Mesenchymal stem cell (in vitro differentiated cells and primary cell): ENCODE results near the gene NLK.

ENCODE experiments used
- DNase-seq: peaks from one replicate; pipeline ENCODE4 v3.0.0-alpha.2; 2013
- H2AFZ ChIP-seq: one replicate; pipeline ENCODE4 v1.6.1; 2013; ENCODE audit warnings: low read depth, mild to moderate bottlenecking, control low read depth, inconsistent platforms, low read length, moderate library complexity
- H2AK5ac ChIP-seq: 2 replicates; pipeline ENCODE4 v1.6.1; 2013; ENCODE audit warnings: low read length, moderate library complexity, mild to moderate bottlenecking, inconsistent platforms; ENCODE audit not compliant: severe bottlenecking
- H2BK120ac ChIP-seq: one replicate; pipeline ENCODE4 v1.6.1; 2013; ENCODE audit warnings: low read depth, mild to moderate bottlenecking, inconsistent platforms, low read length, moderate library complexity
- H2BK12ac ChIP-seq, 2 experiments: one replicate each; pipeline ENCODE4 v1.6.1; 2013; ENCODE audit warnings: inconsistent platforms in 2 of 2, low read length in 2 of 2, mild to moderate bottlenecking in 2 of 2, moderate library complexity in 2 of 2, control low read depth in 1 of 2
- H2BK15ac ChIP-seq: one replicate; pipeline ENCODE4 v1.6.1; 2013; ENCODE audit warnings: mild to moderate bottlenecking, low read depth, inconsistent platforms; ENCODE audit not compliant: poor library complexity, severe bottlenecking
- H2BK5ac ChIP-seq: 2 replicates; pipeline ENCODE4 v1.6.1; 2013; ENCODE audit warnings: low read depth, mild to moderate bottlenecking, low read length, control low read depth, inconsistent platforms; ENCODE audit not compliant: poor library complexity, severe bottlenecking
- H3K14ac ChIP-seq, 2 experiments: one replicate each; pipeline ENCODE4 v1.6.1; 2013; ENCODE audit warnings: inconsistent platforms in 2 of 2, low read length in 2 of 2, control low read depth in 1 of 2, mild to moderate bottlenecking in 1 of 2, moderate library complexity in 1 of 2
- H3K18ac ChIP-seq, 2 experiments: one replicate each; pipeline ENCODE4 v1.6.1; 2013; ENCODE audit warnings: inconsistent platforms in 2 of 2, low read length in 2 of 2, control low read depth in 1 of 2, low read depth in 1 of 2, mild to moderate bottlenecking in 1 of 2
- H3K23ac ChIP-seq, 2 experiments: one replicate each; pipeline ENCODE4 v1.6.1; 2013; ENCODE audit warnings: inconsistent platforms in 2 of 2, low read length in 2 of 2, mild to moderate bottlenecking in 2 of 2, moderate library complexity in 2 of 2, control low read depth in 1 of 2
- H3K27ac ChIP-seq: 2 replicates; pipeline ENCODE4 v1.5.1; 2013; ENCODE audit warnings: mild to moderate bottlenecking, moderate library complexity, low read length, control low read depth, inconsistent platforms; ENCODE audit not compliant: poor library complexity, severe bottlenecking
- H3K27me3 ChIP-seq, 2 experiments: 2 replicates each; pipeline versions ENCODE4 v1.6.1 to v1.7.0; 2013; ENCODE audit warnings: low read length in 2 of 2, mild to moderate bottlenecking in 2 of 2, moderate library complexity in 2 of 2, control low read depth in 1 of 2, inconsistent platforms in 1 of 2; ENCODE audit not compliant: control insufficient read depth in 1 of 2, insufficient read depth in 1 of 2
- H3K36me3 ChIP-seq, 2 experiments: 2 replicates each; pipeline versions ENCODE4 v1.6.1 to v1.7.0; 2013; ENCODE audit warnings: low read length in 2 of 2, control low read depth in 1 of 2, inconsistent platforms in 1 of 2, low read depth in 1 of 2, mild to moderate bottlenecking in 1 of 2; ENCODE audit not compliant: insufficient read depth in 2 of 2, control insufficient read depth in 1 of 2
- H3K4ac ChIP-seq, 2 experiments: one replicate each; pipeline ENCODE4 v1.6.1; 2013; ENCODE audit warnings: inconsistent platforms in 2 of 2, low read length in 2 of 2, mild to moderate bottlenecking in 2 of 2, moderate library complexity in 2 of 2, control low read depth in 1 of 2, low read depth in 1 of 2
- H3K4me1 ChIP-seq: 2 replicates; pipeline ENCODE4 v1.6.1; 2013; ENCODE audit warnings: low read depth, low read length, control low read depth; ENCODE audit not compliant: control insufficient read depth, insufficient read depth
- H3K4me2 ChIP-seq: 2 replicates; pipeline ENCODE4 v1.6.1; 2013; ENCODE audit warnings: low read length, mild to moderate bottlenecking, inconsistent platforms; ENCODE audit not compliant: poor library complexity, severe bottlenecking
- H3K4me3 ChIP-seq, 2 experiments: 2 replicates each; pipeline versions ENCODE4 v1.5.1 to v1.7.0; 2013; ENCODE audit warnings: low read length in 2 of 2, mild to moderate bottlenecking in 2 of 2, control low read depth in 1 of 2, low read depth in 1 of 2; ENCODE audit not compliant: insufficient read depth in 1 of 2
- H3K79me1 ChIP-seq: replicated peaks from 2 replicates; pipeline ENCODE4 v1.6.1; 2013; ENCODE audit warnings: mild to moderate bottlenecking, control low read depth, low read length, inconsistent platforms; ENCODE audit not compliant: poor library complexity, severe bottlenecking
- H3K9ac ChIP-seq: 2 replicates; pipeline ENCODE4 v1.7.0; 2013; ENCODE audit warnings: mild to moderate bottlenecking, low read length, moderate library complexity
- H3K9me3 ChIP-seq: 2 replicates; pipeline ENCODE4 v1.7.0; 2013; ENCODE audit warnings: mild to moderate bottlenecking, low read length; ENCODE audit not compliant: control insufficient read depth
- H4K8ac ChIP-seq: one replicate; pipeline ENCODE4 v1.6.1; 2013; ENCODE audit warnings: inconsistent platforms, mild to moderate bottlenecking, low read length, moderate library complexity
- H4K91ac ChIP-seq: one replicate; pipeline ENCODE4 v1.6.1; 2013; ENCODE audit warnings: mild to moderate bottlenecking, low read length, inconsistent platforms
- WGBS: methylation state at CpG from one replicate; pipeline ENCODE4 v1.1.7; 2013; ENCODE audit warnings: mixed read lengths; 5-methylcytosine and 5-hydroxymethylcytosine counted together

The NLK gene

GRCh38 chr17:28056276-28056620 lies 13.8 kb downstream of the NLK start:
- no peak overlapping the region for H2BK15ac ChIP-seq
- no peaks in the 10 kb centered on the region for H3K9me3 ChIP-seq
- no peak overlapping the region for H3K4me3 ChIP-seq

GRCh38 chr17:28057731-28058246 lies 15.3 kb downstream of the NLK start:
- no peak overlapping the region for H2BK120ac ChIP-seq
- no peak overlapping the region for H2AFZ ChIP-seq
- no peak overlapping the region for H3K18ac ChIP-seq
- no peak overlapping the region for H2BK5ac ChIP-seq
- no peak overlapping the region for H3K4ac ChIP-seq
- peaks cover 9% of the 10 kb centered on the region for H3K79me1 ChIP-seq
- H3K23ac ChIP-seq: no peak overlapping the region
- no peak overlapping the region for H3K14ac ChIP-seq
- H2AK5ac ChIP-seq: no peak overlapping the region
- no peak overlapping the region for H4K91ac ChIP-seq
- H3K9me3 ChIP-seq: no peaks in the 10 kb centered on the region
- WGBS: no CpG with 5 or more reads among the region's 1 CpG
- peaks cover 1% of the 10 kb centered on the region for H3K4me1 ChIP-seq
- no peaks in the 10 kb centered on the region for H3K36me3 ChIP-seq
- H3K27ac ChIP-seq: no peak overlapping the region
- H3K4me3 ChIP-seq: peak overlapping the region in 1 of 2 experiments; percentile 14
- no peak overlapping the region for H2BK12ac ChIP-seq
- peak overlapping the region; percentile 86 for H3K9ac ChIP-seq
- H3K4me2 ChIP-seq: no peak overlapping the region
- H2BK15ac ChIP-seq: no peak overlapping the region
- H3K27me3 ChIP-seq: no peaks in the 10 kb centered on the region
- DNase-seq: peak; percentile 81
- H4K8ac ChIP-seq: no peak overlapping the region

More at GRCh38 chr17:28056276-28056620, 13.8 kb downstream of the NLK start:
- no peak overlapping the region for H2AFZ ChIP-seq
- no peak overlapping the region for H3K9ac ChIP-seq
- no peak overlapping the region for H3K27ac ChIP-seq
- no peak overlapping the region for H2AK5ac ChIP-seq
- H3K4me2 ChIP-seq: no peak overlapping the region
- no peak overlapping the region for H2BK120ac ChIP-seq
- no peaks in the 10 kb centered on the region for H3K27me3 ChIP-seq
- H4K8ac ChIP-seq: no peak overlapping the region
- H2BK5ac ChIP-seq: no peak overlapping the region
- H3K4me1 ChIP-seq: peaks cover 2% of the 10 kb centered on the region
- H3K18ac ChIP-seq: no peak overlapping the region
- H3K14ac ChIP-seq: no peak overlapping the region
- H2BK12ac ChIP-seq: no peak overlapping the region
- no peak overlapping the region for H4K91ac ChIP-seq
- peaks cover 9% of the 10 kb centered on the region for H3K79me1 ChIP-seq
- no peak overlapping the region for H3K4ac ChIP-seq
- no peak overlapping the region for H3K23ac ChIP-seq
- WGBS: 100% methylated on average over 2 of the region's 3 CpGs
- DNase-seq: no peak
- no peaks in the 10 kb centered on the region for H3K36me3 ChIP-seq

GRCh38 chr17:28059675-28060074 lies 17.2 kb downstream of the NLK start:
- Histone ChIP-seq H3K9ac (no peak overlapping the region), H3K79me1 (peaks cover 9% of the 10 kb centered on the region), H4K91ac (no peak overlapping the region), H3K4me2 (no peak overlapping the region), H3K27me3 (no peaks in the 10 kb centered on the region), H2BK15ac (no peak overlapping the region), H4K8ac (no peak overlapping the region), H2AK5ac (no peak overlapping the region), H3K4me1 (no peaks in the 10 kb centered on the region), H3K9me3 (no peaks in the 10 kb centered on the region), H2BK120ac (no peak overlapping the region), H2BK12ac (no peak overlapping the region), H3K18ac (no peak overlapping the region), H3K4ac (no peak overlapping the region), H2AFZ (no peak overlapping the region), H3K27ac (no peak overlapping the region), H3K23ac (no peak overlapping the region), H2BK5ac (no peak overlapping the region), H3K36me3 (no peaks in the 10 kb centered on the region), H3K14ac (no peak overlapping the region), H3K4me3 (no peak overlapping the region)
- no CpG with 5 or more reads among the region's 1 CpG for WGBS
- no peak for DNase-seq

GRCh38 chr17:28065706-28066105 lies 23.2 kb downstream of the NLK start:
- Histone ChIP-seq H2BK5ac (no peak overlapping the region), H2AFZ (no peak overlapping the region), H3K36me3 (no peaks in the 10 kb centered on the region), H4K91ac (no peak overlapping the region), H3K4ac (no peak overlapping the region), H3K9ac (no peak overlapping the region), H3K4me1 (no peaks in the 10 kb centered on the region), H4K8ac (no peak overlapping the region), H3K9me3 (peaks cover 2% of the 10 kb centered on the region), H2BK120ac (no peak overlapping the region), H3K27ac (no peak overlapping the region), H2BK15ac (no peak overlapping the region), H3K27me3 (no peaks in the 10 kb centered on the region), H3K79me1 (peaks cover 5% of the 10 kb centered on the region), H3K4me2 (no peak overlapping the region), H3K4me3 (no peak overlapping the region), H2AK5ac (no peak overlapping the region), H2BK12ac (no peak overlapping the region), H3K14ac (no peak overlapping the region), H3K18ac (no peak overlapping the region), H3K23ac (no peak overlapping the region)
- WGBS: 82% methylated on average over 2 of the region's 2 CpGs
- DNase-seq: no peak
